Astrocyte of the cerebellum (primary cell): ENCODE results near the gene SLC27A4.

ENCODE experiments used
- DNase-seq: peaks from one replicate; pipeline ENCODE4 v3.0.0-alpha.2; 2011; ENCODE audit warnings: low read depth
- H3K4me3 ChIP-seq: 2 replicates; pipeline ENCODE4 v1.5.1; 2011; ENCODE audit warnings: mild to moderate bottlenecking, low read depth, low read length, moderate library complexity
- in situ Hi-C: cut with HindIII; loops from 2 replicates; pipeline ENCODE4 v1.10.0; 2017; ENCODE audit warnings: low sequenced_read_pairs
- TF ChIP-seq, protein P1 (sequence below): IDR thresholded peaks from 2 replicates; pipeline ENCODE4 v1.5.1; 2012; ENCODE audit warnings: low read length, low read depth, moderate library complexity, mild to moderate bottlenecking; ENCODE audit errors: missing control alignments

SLC27A4 gene

DNA sequence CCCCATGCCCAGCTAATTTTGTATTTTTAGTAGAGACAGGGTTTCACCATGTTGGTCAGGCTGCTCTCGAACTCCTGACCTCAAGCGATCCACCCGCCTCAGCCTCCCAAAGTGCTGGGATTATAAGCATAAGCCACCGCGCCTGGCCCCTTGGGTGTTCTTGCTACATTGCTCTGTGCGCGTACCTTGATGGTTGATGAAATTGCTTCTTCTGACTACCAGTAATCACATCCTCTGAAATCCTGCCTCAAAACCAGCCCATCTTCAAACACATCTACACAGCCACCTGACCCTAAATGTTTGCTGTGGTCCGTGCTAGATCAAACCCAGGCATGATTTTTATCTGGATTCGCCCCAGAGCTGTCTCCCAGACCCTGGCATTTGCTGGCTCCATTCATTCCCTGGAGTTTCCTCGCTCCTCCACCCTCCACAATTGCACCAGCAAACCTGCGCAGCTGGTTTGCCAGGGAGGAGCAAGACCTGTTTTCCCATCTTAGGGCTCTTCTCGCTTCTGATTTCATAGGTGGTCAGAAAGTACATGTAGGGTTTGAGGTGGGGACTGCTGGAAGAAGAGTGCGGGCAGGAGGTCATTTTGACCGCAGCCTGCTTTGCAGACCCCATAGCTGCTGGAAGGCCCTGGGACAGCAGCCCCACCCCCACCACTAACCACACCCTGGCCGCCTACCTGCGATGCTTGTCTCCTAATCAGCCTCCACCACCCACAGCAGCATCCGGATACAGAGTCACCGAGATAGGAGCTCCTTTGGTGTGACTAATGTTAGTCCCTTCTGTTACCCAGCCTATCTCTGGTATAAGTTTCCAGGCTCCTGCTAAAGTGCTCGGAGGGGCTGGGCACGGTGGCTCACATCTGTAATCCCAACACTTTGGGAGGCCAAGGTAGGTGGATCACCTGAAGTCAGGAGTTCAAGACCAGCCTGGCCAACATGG lies 41.5 kb upstream of the SLC27A4 start:
- TF ChIP-seq, protein P1, sequence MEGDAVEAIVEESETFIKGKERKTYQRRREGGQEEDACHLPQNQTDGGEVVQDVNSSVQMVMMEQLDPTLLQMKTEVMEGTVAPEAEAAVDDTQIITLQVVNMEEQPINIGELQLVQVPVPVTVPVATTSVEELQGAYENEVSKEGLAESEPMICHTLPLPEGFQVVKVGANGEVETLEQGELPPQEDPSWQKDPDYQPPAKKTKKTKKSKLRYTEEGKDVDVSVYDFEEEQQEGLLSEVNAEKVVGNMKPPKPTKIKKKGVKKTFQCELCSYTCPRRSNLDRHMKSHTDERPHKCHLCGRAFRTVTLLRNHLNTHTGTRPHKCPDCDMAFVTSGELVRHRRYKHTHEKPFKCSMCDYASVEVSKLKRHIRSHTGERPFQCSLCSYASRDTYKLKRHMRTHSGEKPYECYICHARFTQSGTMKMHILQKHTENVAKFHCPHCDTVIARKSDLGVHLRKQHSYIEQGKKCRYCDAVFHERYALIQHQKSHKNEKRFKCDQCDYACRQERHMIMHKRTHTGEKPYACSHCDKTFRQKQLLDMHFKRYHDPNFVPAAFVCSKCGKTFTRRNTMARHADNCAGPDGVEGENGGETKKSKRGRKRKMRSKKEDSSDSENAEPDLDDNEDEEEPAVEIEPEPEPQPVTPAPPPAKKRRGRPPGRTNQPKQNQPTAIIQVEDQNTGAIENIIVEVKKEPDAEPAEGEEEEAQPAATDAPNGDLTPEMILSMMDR = no peak
- H3K4me3 ChIP-seq = no peak overlapping the region
- no peak for DNase-seq
- in situ Hi-C loops = no loop called here

DNA sequence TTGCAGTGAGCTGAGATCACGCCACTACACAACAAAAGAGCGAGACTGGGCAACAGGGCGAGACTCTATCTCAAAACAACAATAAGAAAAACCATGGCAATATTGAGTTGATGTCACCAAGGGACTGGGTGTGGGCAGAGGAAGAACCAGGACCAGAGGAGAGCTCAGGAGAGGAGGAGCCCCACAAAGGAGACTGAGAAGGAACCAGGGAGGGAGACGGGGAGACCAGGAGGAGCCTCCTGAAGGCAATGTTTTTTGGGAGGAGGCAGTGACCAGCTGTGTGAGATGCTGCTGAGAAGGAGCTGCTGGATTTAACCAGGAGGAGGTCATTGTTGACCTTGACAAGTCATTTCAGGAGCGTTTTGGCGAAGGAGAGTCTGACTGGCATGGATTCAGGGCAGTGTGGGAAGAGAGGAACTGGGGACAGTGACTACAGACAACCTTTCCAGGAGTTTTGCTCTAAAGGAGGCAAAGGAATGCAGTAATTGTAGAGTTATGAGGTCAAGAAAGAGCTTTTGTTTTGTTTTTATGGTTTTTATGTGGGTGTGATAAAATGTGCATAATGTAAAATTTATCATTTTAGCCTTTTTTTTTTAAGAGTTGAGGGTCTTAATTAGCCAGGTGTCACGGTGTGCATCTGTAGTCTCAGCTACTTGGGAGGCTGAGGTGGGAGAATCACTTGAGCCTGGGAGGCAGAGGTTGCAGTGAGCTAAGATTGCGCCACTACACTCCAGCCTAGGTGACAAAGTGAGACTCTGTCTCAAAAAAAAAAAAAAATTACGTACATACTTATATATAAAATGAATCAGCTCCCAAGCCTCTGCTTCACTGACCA lies 36.0 kb upstream of the SLC27A4 start:
- in situ Hi-C loops = no loop called here
- TF ChIP-seq, protein P1 = no peak
- DNase-seq = no peak
- no peak overlapping the region for H3K4me3 ChIP-seq

DNA sequence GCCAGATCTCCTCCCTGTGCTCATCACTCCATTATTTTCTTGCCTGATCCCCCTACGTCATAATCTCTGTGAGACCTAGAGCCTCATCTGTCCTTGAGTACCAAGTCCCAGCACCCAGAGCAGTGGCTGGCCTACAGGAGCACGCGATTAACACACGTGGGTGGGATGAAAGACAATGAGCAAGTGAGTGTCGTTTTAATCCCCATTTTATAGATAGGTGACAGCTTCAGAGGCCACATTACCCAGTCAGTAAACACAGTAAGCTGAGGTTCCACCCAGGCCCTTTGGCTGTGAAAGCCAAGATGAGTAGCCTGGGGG lies 35.4 kb upstream of the SLC27A4 start:
- TF ChIP-seq, protein P1 = no peak
- in situ Hi-C loops = no loop called here
- no peak for DNase-seq
- H3K4me3 ChIP-seq = no peak overlapping the region

DNA sequence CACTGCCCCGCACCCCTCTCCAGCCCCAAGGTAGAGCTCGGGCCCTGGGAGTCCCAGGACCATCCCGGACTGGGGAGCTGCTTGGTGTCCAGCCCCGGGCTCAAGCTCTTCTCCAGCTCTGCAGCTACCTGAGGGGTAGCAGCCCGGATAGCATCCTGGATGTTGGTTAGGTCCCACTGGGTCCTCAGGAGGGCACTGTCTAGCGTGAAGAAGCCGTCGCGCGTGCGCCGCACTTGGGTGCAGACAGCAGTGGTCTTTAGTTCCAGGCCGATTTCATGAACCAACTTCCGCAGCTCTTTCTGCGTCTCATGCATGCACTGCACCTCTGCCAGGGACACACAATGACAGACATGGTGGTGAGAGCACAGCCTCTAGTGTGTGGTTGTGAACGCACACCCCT lies 30.8 kb upstream of the SLC27A4 start:
- H3K4me3 ChIP-seq = no peak overlapping the region
- in situ Hi-C loops = no loop called here
- TF ChIP-seq, protein P1 = no peak
- DNase-seq = no peak

DNA sequence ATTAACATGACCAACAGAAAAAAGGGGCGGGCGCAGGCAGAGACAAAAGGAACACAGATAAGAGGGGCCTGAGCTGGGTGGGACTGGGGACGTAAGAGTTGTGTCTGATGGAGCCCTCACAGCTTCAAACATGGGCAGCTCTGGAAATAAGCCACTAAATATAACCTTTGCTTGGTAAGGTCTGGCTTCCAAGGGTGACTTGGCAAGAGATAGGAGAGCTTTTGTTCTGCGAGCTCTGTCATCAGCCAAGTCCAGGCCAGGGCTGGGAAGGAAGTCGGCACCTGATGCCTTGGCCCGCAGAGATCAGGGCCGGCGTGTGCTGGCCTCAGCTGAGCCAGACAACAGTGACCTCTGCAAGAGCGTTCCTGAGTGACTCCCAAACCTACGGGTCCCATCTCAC lies 29.9 kb upstream of the SLC27A4 start:
- in situ Hi-C loops = no loop called here
- no peak overlapping the region for H3K4me3 ChIP-seq
- TF ChIP-seq, protein P1 = no peak
- DNase-seq = no peak

DNA sequence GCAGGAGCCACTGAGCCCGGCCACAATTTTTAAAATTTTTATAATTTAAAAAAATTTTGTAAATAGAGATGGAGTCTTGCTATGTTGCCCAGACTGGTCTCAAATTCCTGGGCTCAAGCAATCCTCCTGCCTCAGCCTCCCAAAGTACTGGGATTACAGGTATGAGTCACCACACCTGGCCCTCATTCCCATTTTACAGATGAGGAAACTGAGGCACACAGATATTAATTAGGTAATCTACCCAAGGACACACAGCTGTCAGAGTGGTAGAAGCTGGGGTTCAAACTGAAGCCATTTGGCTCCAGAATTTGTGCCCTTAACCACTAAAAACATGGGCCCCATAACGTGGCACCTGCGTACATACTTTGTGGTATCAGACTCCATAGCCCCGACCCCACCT lies 25.6 kb upstream of the SLC27A4 start:
- no peak overlapping the region for H3K4me3 ChIP-seq
- in situ Hi-C loops = no loop called here
- TF ChIP-seq, protein P1 = no peak
- no peak for DNase-seq
